C4-2B (cell line): Measurements from ENCODE around the gene PACRG.

Experiments
- ZFX ChIP-seq: fragments of 450-650 bp; IDR thresholded peaks from 2 replicates; pipeline ENCODE4 v1.6.1; 2017
- TF ChIP-seq, protein P1 (sequence below): fragments of 450-650 bp; conservative IDR thresholded peaks from 2 replicates; pipeline ENCODE4 v1.5.1; 2017; ENCODE audit warnings: mild to moderate bottlenecking

- TF ChIP-seq, protein P1, sequence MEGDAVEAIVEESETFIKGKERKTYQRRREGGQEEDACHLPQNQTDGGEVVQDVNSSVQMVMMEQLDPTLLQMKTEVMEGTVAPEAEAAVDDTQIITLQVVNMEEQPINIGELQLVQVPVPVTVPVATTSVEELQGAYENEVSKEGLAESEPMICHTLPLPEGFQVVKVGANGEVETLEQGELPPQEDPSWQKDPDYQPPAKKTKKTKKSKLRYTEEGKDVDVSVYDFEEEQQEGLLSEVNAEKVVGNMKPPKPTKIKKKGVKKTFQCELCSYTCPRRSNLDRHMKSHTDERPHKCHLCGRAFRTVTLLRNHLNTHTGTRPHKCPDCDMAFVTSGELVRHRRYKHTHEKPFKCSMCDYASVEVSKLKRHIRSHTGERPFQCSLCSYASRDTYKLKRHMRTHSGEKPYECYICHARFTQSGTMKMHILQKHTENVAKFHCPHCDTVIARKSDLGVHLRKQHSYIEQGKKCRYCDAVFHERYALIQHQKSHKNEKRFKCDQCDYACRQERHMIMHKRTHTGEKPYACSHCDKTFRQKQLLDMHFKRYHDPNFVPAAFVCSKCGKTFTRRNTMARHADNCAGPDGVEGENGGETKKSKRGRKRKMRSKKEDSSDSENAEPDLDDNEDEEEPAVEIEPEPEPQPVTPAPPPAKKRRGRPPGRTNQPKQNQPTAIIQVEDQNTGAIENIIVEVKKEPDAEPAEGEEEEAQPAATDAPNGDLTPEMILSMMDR: no peak
- no peak for TF ChIP-seq ZFX
Measured at GRCh38 chr6:163031931-163032330, 304.2 kb downstream of the PACRG start.
